ENCODE measurements around the gene ZNF808. TPM values are rescaled to one million over a fixed set of nuclear protein-coding genes. Genes with fewer than 3 reads are reported as not detected.

ZNF808 gene
- total and polyA plus RNA-seq, 2 of the 13 experiments (the other 11 are each of a cell fraction or from before 2014, with no cell fraction given) = 3.0 to 7.4 TPM

GRCh38 chr19:52527956-52528351, 486 bp downstream of the ZNF808 start (continued):
- TF ChIP-seq PBX2 (CRISPR knock-in tag; IDR thresholded peaks at IDR 0.05) = no peak
- TF ChIP-seq ZNF709 (CRISPR knock-in tag; IDR thresholded peaks at IDR 0.05) = no peak
- no peak for TF ChIP-seq REL (CRISPR knock-in tag; conservative IDR thresholded peaks at IDR 0.05)
- TF ChIP-seq CBX2 (IDR thresholded peaks at IDR 0.05; ENCODE audit: low read depth, low read length) = no peak
- TF ChIP-seq CBX2 (CRISPR knock-in tag; IDR thresholded peaks at IDR 0.05; ENCODE audit: low read depth) = no peak
- TF ChIP-seq ZNF687 (CRISPR knock-in tag; IDR thresholded peaks at IDR 0.05) = peak; percentile 32
- TF ChIP-seq CHD4 (IDR thresholded peaks at IDR 0.05; ENCODE audit: borderline replicate concordance, low read length) = no peak

- no peak overlapping the region for H3K27ac ChIP-seq (ENCODE audit: extremely low read length, insufficient read depth, low read length)
- H3K36me3 ChIP-seq (replicated peaks in 1 of 2; ENCODE audit: control insufficient read depth in 1 of 2, insufficient read depth in 2 of 2, low read length in 2 of 2) = peaks cover 0 to 8% of the 10 kb centered on the region in 2 experiments; a peak in 3 of 5 replicates
- ChIA-PET CTCF (ENCODE audit: low intra/inter-chr PET ratio, low total read pairs) (no interaction called here), POLR2A (no interaction called here)
- TF ChIP-seq TFE3 (CRISPR knock-in tag; IDR thresholded peaks at IDR 0.05) = no peak
- TF ChIP-seq MAFK (conservative IDR thresholded peaks at IDR 0.05 in 1 of 2, IDR thresholded peaks at IDR 0.05 in 1 of 2; ENCODE audit: low read length in 2 of 2) = peak; percentile 86 to 93
- TF ChIP-seq MAFF (IDR thresholded peaks at IDR 0.05; ENCODE audit: low read depth, low read length) = peak; percentile 92
- H3K27me3 ChIP-seq (ENCODE audit: control insufficient read depth in 1 of 2, insufficient read depth in 2 of 2, low read length in 2 of 2) = no peaks in the 10 kb centered on the region; a peak in 1 of 5 replicates
- ATAC-seq (no peak), FAIRE-seq (no peak), DNase-seq (ENCODE audit: low spot score) (no peak)
- no peak overlapping the region for H3K9ac ChIP-seq (ENCODE audit: insufficient read depth, low read depth, low read length)
- in situ Hi-C loops (cut with HindIII; ENCODE audit: extremely low pct_ligation_motif_present, low pct_unique_long_range_greater_than_20kb) (no loop called here), intact Hi-C loops (cut with micrococcal nuclease; ENCODE audit: unreplicated experiment) (no loop called here)
- no peaks in the 10 kb centered on the region for H3K79me2 ChIP-seq (ENCODE audit: insufficient read depth, low read length)
- BruUV-seq (replicated peaks) = no TSS peak
- no peak overlapping the region for H2AFZ ChIP-seq (ENCODE audit: low read length)
- WGBS (ENCODE audit: low lambda C conversion rate) = 95% methylated on average over 2 of the region's 2 CpGs
- H4K20me1 ChIP-seq (ENCODE audit: insufficient read depth, low read length) = no peaks in the 10 kb centered on the region
- H3K9me3 ChIP-seq (ENCODE audit: low read length) = peaks cover 3% of the 10 kb centered on the region
- peaks cover 10% of the 10 kb centered on the region for H3K4me1 ChIP-seq (ENCODE audit: insufficient read depth, low read length)
- no peak overlapping the region for H3K4me3 ChIP-seq (replicated peaks in 1 of 3; ENCODE audit: insufficient read depth in 1 of 3, low read depth in 2 of 3, low read length in 3 of 3)
- H3K4me2 ChIP-seq (ENCODE audit: low read depth, low read length) = no peak overlapping the region
Observed at GRCh38 chr19:52532480-52532879, 5.0 kb downstream of the ZNF808 start.
